H1 (cell line): ENCODE data around the gene EHD4. TPM values are rescaled to one million over a fixed set of nuclear protein-coding genes. Genes with fewer than 3 reads are reported as not detected.

Source experiments
- CTCF ChIA-PET: fragments of 300-600 bp; sonication (Branson Sonifier 250); formaldehyde crosslinking; loops from one replicate; lab custom pipeline; 2021; ENCODE audit not compliant: partially characterized antibody; lab: Charles Lee
- POLR2A ChIA-PET: fragments of 300-600 bp; sonication (Branson Sonifier 250); formaldehyde crosslinking; loops from one replicate; lab custom pipeline; 2021; ENCODE audit warnings: inconsistent platforms; ENCODE audit not compliant: partially characterized antibody; lab: Charles Lee
- DNase-seq, 2 experiments: peaks; one replicate each; pipeline versions ENCODE4 v3.0.0 to v3.0.0-alpha.2; 2010 to 2022; ENCODE audit warnings: low spot score in 2 of 2, low read depth in 1 of 2, mixed read lengths in 1 of 2
- FAIRE-seq: peaks from 2 replicates; lab custom pipeline; 2011; peaks lifted over from hg19 to GRCh38; lab: Jason Lieb, UNC
- H2AFZ ChIP-seq: 2 replicates; pipeline ENCODE4 v1.8.1; 2012; ENCODE audit warnings: low read length, inconsistent platforms
- H2AK5ac ChIP-seq: 2 replicates; pipeline ENCODE4 v1.6.1; 2013; ENCODE audit warnings: low read depth, low read length
- H2BK120ac ChIP-seq: replicated peaks from 2 replicates; pipeline ENCODE3; 2013; ENCODE audit warnings: low read depth, low read length, inconsistent platforms
- H2BK12ac ChIP-seq: 2 replicates; pipeline ENCODE4 v1.6.1; 2013; ENCODE audit warnings: low read depth, low read length
- H2BK15ac ChIP-seq: 2 replicates; pipeline ENCODE4 v1.6.1; 2013; ENCODE audit warnings: low read length
- H2BK20ac ChIP-seq: 2 replicates; pipeline ENCODE4 v1.6.1; 2013; ENCODE audit warnings: low read length
- H2BK5ac ChIP-seq: 2 replicates; pipeline ENCODE4 v1.6.1; 2013; ENCODE audit warnings: low read depth, low read length
- H3K14ac ChIP-seq: 2 replicates; pipeline ENCODE4 v1.6.1; 2013; ENCODE audit warnings: inconsistent platforms; ENCODE audit not compliant: insufficient read length
- H3K18ac ChIP-seq: 2 replicates; pipeline ENCODE4 v1.6.1; 2013; ENCODE audit warnings: low read length; ENCODE audit errors: extremely low read depth
- H3K23ac ChIP-seq: 2 replicates; pipeline ENCODE4 v1.6.1; 2013; ENCODE audit warnings: inconsistent platforms; ENCODE audit not compliant: insufficient read length
- H3K23me2 ChIP-seq: 2 replicates; pipeline ENCODE4 v1.6.1; 2013; ENCODE audit warnings: low read depth, low read length
- H3K27ac ChIP-seq: 2 replicates; pipeline ENCODE4 v1.6.1; 2011; ENCODE audit warnings: low read depth, low read length, inconsistent platforms
- H3K27me3 ChIP-seq, 4 experiments: replicated peaks in 1 of 4; 1 replicate in 1 of 4; 2 replicates in 3 of 4; pipeline versions ENCODE4 v1.6.1 to v1.8.1; 2011 to 2013; ENCODE audit warnings: low read length in 3 of 4, mild to moderate bottlenecking in 3 of 4, inconsistent platforms in 2 of 4, mixed read lengths in 2 of 4, moderate library complexity in 1 of 4; ENCODE audit not compliant: control insufficient read depth in 3 of 4, insufficient read depth in 3 of 4; ENCODE audit errors: extremely low read depth in 1 of 4
- H3K36me3 ChIP-seq, 4 experiments: 2 replicates each; pipeline versions ENCODE4 v1.6.1 to v1.8.1; 2011 to 2013; ENCODE audit warnings: mild to moderate bottlenecking in 4 of 4, low read length in 3 of 4, moderate library complexity in 2 of 4, control low read depth in 1 of 4, inconsistent platforms in 1 of 4; ENCODE audit not compliant: insufficient read depth in 4 of 4, control insufficient read depth in 2 of 4
- H3K4ac ChIP-seq: replicated peaks from 2 replicates; pipeline ENCODE3; 2013; ENCODE audit warnings: low read length, low read depth, mixed read lengths, inconsistent platforms; ENCODE audit not compliant: insufficient read length
- H3K4me1 ChIP-seq, 4 experiments: replicated peaks in 1 of 4; 1 replicate in 1 of 4; 2 replicates in 3 of 4; pipeline versions ENCODE4 v1.6.1 to v1.8.1; 2011 to 2013; ENCODE audit warnings: low read length in 3 of 4, inconsistent platforms in 2 of 4, mixed read lengths in 1 of 4; ENCODE audit not compliant: insufficient read depth in 4 of 4, control insufficient read depth in 3 of 4
- H3K4me2 ChIP-seq, 2 experiments: 2 replicates each; pipeline versions ENCODE4 v1.6.1 to v1.8.1; 2011 to 2013; ENCODE audit warnings: low read depth in 2 of 2, low read length in 2 of 2, control low read depth in 1 of 2, inconsistent platforms in 1 of 2, mild to moderate bottlenecking in 1 of 2; ENCODE audit not compliant: insufficient read depth in 1 of 2
- H3K4me3 ChIP-seq, 4 experiments: fragments of 200-600, 300-600 bp in 1 of 4; sonication (generic), shearing (Covaris generic), sonication (Bioruptor Twin) in 1 of 4; 2 replicates each; pipeline versions ENCODE4 v1.5.1 to v1.8.1; 2011 to 2016; ENCODE audit warnings: low read length in 4 of 4, low read depth in 3 of 4, control low read depth in 2 of 4, inconsistent platforms in 2 of 4, mild to moderate bottlenecking in 2 of 4, mixed read lengths in 1 of 4, moderate library complexity in 1 of 4; ENCODE audit not compliant: insufficient read depth in 2 of 4; ENCODE audit errors: extremely low read depth in 1 of 4
- H3K56ac ChIP-seq: replicated peaks from 2 replicates; pipeline ENCODE3; 2013; ENCODE audit warnings: low read depth, mild to moderate bottlenecking, mixed read lengths, low read length, inconsistent platforms; ENCODE audit not compliant: insufficient read length
- H3K79me1 ChIP-seq: 2 replicates; pipeline ENCODE4 v1.6.1; 2013; ENCODE audit warnings: low read depth, low read length, control low read depth
- H3K79me2 ChIP-seq, 2 experiments: 2 replicates each; pipeline versions ENCODE4 v1.6.1 to v1.8.1; 2012 to 2013; ENCODE audit warnings: low read length in 2 of 2, mild to moderate bottlenecking in 2 of 2, inconsistent platforms in 1 of 2; ENCODE audit not compliant: insufficient read depth in 2 of 2, control insufficient read depth in 1 of 2
- H3K9ac ChIP-seq, 4 experiments: replicated peaks in 1 of 4; 1 replicate in 1 of 4; 2 replicates in 3 of 4; pipeline versions ENCODE4 v1.6.1 to v1.8.1; 2011 to 2013; ENCODE audit warnings: low read depth in 3 of 4, low read length in 3 of 4, control low read depth in 2 of 4, mild to moderate bottlenecking in 2 of 4, moderate library complexity in 2 of 4, inconsistent platforms in 1 of 4; ENCODE audit errors: extremely low read depth in 1 of 4
- H3K9me3 ChIP-seq, 2 experiments: 2 replicates each; pipeline versions ENCODE4 v1.6.1 to v1.8.1; 2012 to 2013; ENCODE audit warnings: mild to moderate bottlenecking in 2 of 2, moderate library complexity in 2 of 2, control low read depth in 1 of 2, inconsistent platforms in 1 of 2, low read depth in 1 of 2, low read length in 1 of 2, mixed read lengths in 1 of 2; ENCODE audit not compliant: insufficient read depth in 2 of 2
- H4K20me1 ChIP-seq, 2 experiments: replicated peaks in 1 of 2; 2 replicates each; pipeline versions ENCODE3 to v1.8.1; 2011 to 2013; ENCODE audit warnings: inconsistent platforms in 2 of 2, low read length in 2 of 2, mild to moderate bottlenecking in 1 of 2; ENCODE audit not compliant: insufficient read depth in 2 of 2, control insufficient read depth in 1 of 2
- H4K5ac ChIP-seq: 2 replicates; pipeline ENCODE4 v1.6.1; 2013; ENCODE audit warnings: low read length, low read depth, mixed read lengths, inconsistent platforms; ENCODE audit not compliant: insufficient read length
- H4K8ac ChIP-seq: 2 replicates; pipeline ENCODE4 v1.8.0; 2013; ENCODE audit warnings: mild to moderate bottlenecking, moderate library complexity, low read length, inconsistent platforms; ENCODE audit not compliant: insufficient read depth; ENCODE audit errors: extremely low read depth
- H4K91ac ChIP-seq: replicated peaks from 2 replicates; pipeline ENCODE3; 2013; ENCODE audit warnings: low read length, mixed read lengths, inconsistent platforms; ENCODE audit not compliant: insufficient read length
- E2F6 ChIP-seq: IDR thresholded peaks from 2 replicates; pipeline ENCODE4 v1.6.1; 2012; ENCODE audit warnings: inconsistent platforms
- EZH2 ChIP-seq: fragments of 200-600 bp; sonication (generic); IDR thresholded peaks from 2 replicates; pipeline ENCODE4 v1.7.1; 2012; ENCODE audit warnings: low read depth, mild to moderate bottlenecking, moderate library complexity, low read length, inconsistent platforms; ENCODE audit not compliant: severe bottlenecking
- KDM4A ChIP-seq: IDR thresholded peaks from one replicate; pipeline ENCODE4 v1.7.1; 2012; ENCODE audit warnings: low read depth, mild to moderate bottlenecking, moderate library complexity, low read length, inconsistent platforms; ENCODE audit not compliant: severe bottlenecking
- PHF8 ChIP-seq: fragments of 200-600 bp; sonication (generic); conservative IDR thresholded peaks from 2 replicates; pipeline ENCODE4 v1.7.1; 2012; ENCODE audit warnings: low read depth, mild to moderate bottlenecking, inconsistent platforms, low read length, moderate library complexity
- RBBP5 ChIP-seq: IDR thresholded peaks from 2 replicates; pipeline ENCODE4 v1.7.1; 2012; ENCODE audit warnings: low read depth, mild to moderate bottlenecking, inconsistent platforms, low read length, moderate library complexity, borderline replicate concordance
- RFX5 ChIP-seq: IDR thresholded peaks from 2 replicates; pipeline ENCODE4 v1.6.1; 2011; ENCODE audit warnings: low read depth, low read length, improper control_type of control experiment, borderline replicate concordance
- TCF12 ChIP-seq: IDR thresholded peaks from 2 replicates; pipeline ENCODE4 v1.6.1; 2011; ENCODE audit warnings: low read depth, mild to moderate bottlenecking, low read length
- WGBS, 2 experiments: shearing (Covaris generic) in 1 of 2; methylation state at CpG; one replicate each; pipeline versions ENCODE4 v1.1.6 to v1.1.7; 2013 to 2015; ENCODE audit warnings: low lambda C conversion rate in 2 of 2, mixed read lengths in 2 of 2, inconsistent platforms in 1 of 2, low coverage in 1 of 2, missing lambda C conversion rate in 1 of 2; ENCODE audit not compliant: insufficient replicate concordance in 2 of 2, insufficient coverage in 1 of 2, insufficient read length in 1 of 2; ENCODE audit errors: extremely low coverage in 1 of 2, missing lambda C conversion rate in 1 of 2; 5-methylcytosine and 5-hydroxymethylcytosine counted together
- polyA plus RNA-seq, 7 experiments: library from polyadenylated mRNA; depleted of rRNA in 3 of 7; stranded (reverse) in 5 of 7; unstranded in 2 of 7; fragments of >200 nt in 5 of 7; fragments of 200-250 nt in 2 of 7; gene quantifications; 1 replicate in 5 of 7; 2 replicates in 1 of 7; 4 replicates in 1 of 7; pipeline versions ENCODE4 v1.2.1 to v1.2.3, GENCODE V29; 2011 to 2013; ENCODE audit warnings: missing spikeins in 2 of 7, mixed read lengths in 2 of 7
- total RNA-seq: library from RNA; stranded (reverse); fragmentation: NEBNext Ultra II Directional; extraction: Animal tissue kit (Norgen Biotek cat#: 25700); gene quantifications from 2 replicates; pipeline ENCODE4 v1.2.1, GENCODE V29; 2021
- TF ChIP-seq, protein P1 (sequence below): IDR thresholded peaks from 2 replicates; pipeline ENCODE4 v1.6.1; 2012; ENCODE audit warnings: inconsistent platforms

EHD4 gene
- total and polyA plus RNA-seq, 2 of the 8 experiments (the other 6 are each of a cell fraction or from before 2014, with no cell fraction given): 17.5 to 24.5 TPM

- H3K36me3 ChIP-seq: no peaks in the 10 kb centered on the region
- H3K79me1 ChIP-seq: no peaks in the 10 kb centered on the region
- FAIRE-seq (no peak), DNase-seq (peak in 1 of 2 experiments; percentile 78)
- peaks cover 4% of the 10 kb centered on the region; the same call in 1 of the 2 replicates for H3K23me2 ChIP-seq
- H3K14ac ChIP-seq: no peak overlapping the region
- peaks cover 21 to 36% (median 31%) of the 10 kb centered on the region in 4 experiments for H3K27me3 ChIP-seq
- no peak overlapping the region for H2AK5ac ChIP-seq
- H2BK12ac ChIP-seq: peak overlapping the region; percentile 39; the same call in 1 of the 2 replicates
- ChIA-PET CTCF (interaction anchor here (0.7 to 7.9 kb wide), 9 partner anchors 11 to 108 kb away, joined by 3 to 58 read pairs (median 5); partner anchors contain the start of gene MAPKBP1), POLR2A (interaction anchor here (0.6 to 3.2 kb wide), 10 partner anchors 9 to 296 kb away, joined by 3 to 11 read pairs (median 4); partner anchors contain the start of genes JMJD7 and MAPKBP1)
- H2BK20ac ChIP-seq: 0 out of 2 replicates have a peak overlapping the region, but pooled peaks have one; percentile 48
- H2BK5ac ChIP-seq: no peak overlapping the region; the same call in 1 of the 2 replicates
- peak overlapping the region; percentile 33 to 68 (median 35) for H3K4me3 ChIP-seq
- H3K4me2 ChIP-seq: peak overlapping the region; percentile 69 to 78
- peaks cover 0 to 9% (median 4%) of the 10 kb centered on the region in 4 experiments; a peak in 5 of 7 replicates for H3K4me1 ChIP-seq
- H4K91ac ChIP-seq: no peak overlapping the region
- no peak overlapping the region for H3K27ac ChIP-seq
- no peak overlapping the region; a peak in 2 of 7 replicates for H3K9ac ChIP-seq
- H3K18ac ChIP-seq: peak overlapping the region; percentile 48
- no peak overlapping the region for H3K56ac ChIP-seq
- H4K8ac ChIP-seq: peak overlapping the region; percentile 63
- H4K20me1 ChIP-seq: peaks cover 0 to 2% of the 10 kb centered on the region in 2 experiments
- no peaks in the 10 kb centered on the region for H3K9me3 ChIP-seq
- no peak overlapping the region for H3K23ac ChIP-seq
- peak overlapping the region; percentile 36; the same call in 1 of the 2 replicates for H2AFZ ChIP-seq
- no peaks in the 10 kb centered on the region for H3K79me2 ChIP-seq
- H3K4ac ChIP-seq: no peak overlapping the region
- H4K5ac ChIP-seq: peak overlapping the region; percentile 35
- H2BK120ac ChIP-seq: no peak overlapping the region
- WGBS, 2 experiments: 4% methylated on average over 50 of the region's 81 CpGs; no CpG with 5 or more reads in 1 of the 2 experiments
- peak overlapping the region; percentile 12; the same call in 1 of the 2 replicates for H2BK15ac ChIP-seq
- TF ChIP-seq E2F6 (peak; percentile 96), RBBP5 (0 out of 2 replicates have a peak, but pooled peaks have one; percentile 67), PHF8 (0 out of 2 replicates have a peak, but pooled peaks have one; percentile 28), KDM4A (peak; percentile 68), RFX5 (no peak), EZH2 (peak; percentile 60), TCF12 (peak; percentile 14; the same call in 1 of the 2 replicates)
- TF ChIP-seq, protein P1, sequence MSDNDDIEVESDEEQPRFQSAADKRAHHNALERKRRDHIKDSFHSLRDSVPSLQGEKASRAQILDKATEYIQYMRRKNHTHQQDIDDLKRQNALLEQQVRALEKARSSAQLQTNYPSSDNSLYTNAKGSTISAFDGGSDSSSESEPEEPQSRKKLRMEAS: peak; percentile 99
Measured at GRCh38 chr15:41881920-41882688, 90.3 kb downstream of the EHD4 start.
